HG02763 (cell line): ENCODE data around the gene HAUS3.
"Not testable (repeated sequence)": the region's sequence is repeated elsewhere in the genome, so short reads cannot be mapped to it uniquely, and the experiment has no call there.

Source experiments
- ATAC-seq: cut with Tn5 transposase; IDR thresholded peaks from one replicate; pipeline ENCODE4 v1.9.1; 2021; ENCODE audit warnings: mild to moderate bottlenecking, moderate library complexity; ENCODE audit not compliant: unreplicated experiment

Gene HAUS3

DNA sequence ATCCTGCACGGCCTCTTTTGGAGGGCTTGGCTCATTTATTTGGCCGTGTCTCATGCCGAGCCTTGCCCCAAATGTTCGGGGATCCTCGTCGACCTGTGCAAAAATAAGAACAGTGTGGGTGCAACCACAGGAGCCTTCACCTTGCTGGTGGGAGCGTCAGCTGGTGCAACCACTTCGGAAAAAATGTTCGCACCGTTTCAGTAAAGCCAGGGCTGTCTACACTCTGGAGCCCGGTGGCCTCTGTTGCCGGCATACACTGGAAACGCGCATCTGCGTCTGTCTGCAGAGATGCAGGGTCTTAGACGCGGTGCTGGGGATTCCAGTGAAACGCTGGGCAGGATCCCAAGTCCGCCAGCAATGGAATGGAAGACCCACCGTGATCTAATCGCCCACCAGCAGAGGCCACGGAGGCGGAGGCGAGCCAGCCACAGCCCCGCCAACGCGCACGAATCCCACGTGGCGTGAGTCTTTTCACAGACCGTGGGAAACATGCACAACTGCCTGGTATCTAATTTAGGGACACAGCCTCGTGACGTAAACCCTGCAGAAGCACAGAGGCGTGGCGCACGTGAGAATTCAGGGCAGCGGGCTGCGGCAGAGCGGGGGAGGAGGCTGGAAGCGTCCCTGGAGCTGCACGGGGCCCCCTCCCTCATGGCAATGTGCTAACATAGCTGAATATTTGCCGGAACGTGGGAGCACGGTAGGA, 33.8 kb upstream of the HAUS3 start:
- ATAC-seq: no peak

DNA sequence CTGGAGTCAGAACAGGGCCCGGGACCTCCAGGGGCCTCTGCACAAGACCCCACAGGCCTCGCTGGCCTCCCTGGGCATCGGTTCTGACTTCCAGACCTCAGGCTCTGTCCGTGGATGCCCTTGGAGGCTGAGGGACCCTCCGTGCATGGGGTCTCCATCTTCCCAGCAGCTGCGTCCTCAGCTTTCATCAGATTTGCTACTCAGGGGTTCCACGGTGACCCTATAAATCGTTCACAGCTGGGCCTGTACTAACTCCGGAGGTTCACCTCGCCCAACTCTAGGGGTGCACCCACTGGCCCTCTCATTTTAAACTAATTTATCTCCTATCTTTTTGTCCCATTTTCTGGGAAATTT, 33.1 kb upstream of the HAUS3 start:
- ATAC-seq: not testable (repeated sequence)

DNA sequence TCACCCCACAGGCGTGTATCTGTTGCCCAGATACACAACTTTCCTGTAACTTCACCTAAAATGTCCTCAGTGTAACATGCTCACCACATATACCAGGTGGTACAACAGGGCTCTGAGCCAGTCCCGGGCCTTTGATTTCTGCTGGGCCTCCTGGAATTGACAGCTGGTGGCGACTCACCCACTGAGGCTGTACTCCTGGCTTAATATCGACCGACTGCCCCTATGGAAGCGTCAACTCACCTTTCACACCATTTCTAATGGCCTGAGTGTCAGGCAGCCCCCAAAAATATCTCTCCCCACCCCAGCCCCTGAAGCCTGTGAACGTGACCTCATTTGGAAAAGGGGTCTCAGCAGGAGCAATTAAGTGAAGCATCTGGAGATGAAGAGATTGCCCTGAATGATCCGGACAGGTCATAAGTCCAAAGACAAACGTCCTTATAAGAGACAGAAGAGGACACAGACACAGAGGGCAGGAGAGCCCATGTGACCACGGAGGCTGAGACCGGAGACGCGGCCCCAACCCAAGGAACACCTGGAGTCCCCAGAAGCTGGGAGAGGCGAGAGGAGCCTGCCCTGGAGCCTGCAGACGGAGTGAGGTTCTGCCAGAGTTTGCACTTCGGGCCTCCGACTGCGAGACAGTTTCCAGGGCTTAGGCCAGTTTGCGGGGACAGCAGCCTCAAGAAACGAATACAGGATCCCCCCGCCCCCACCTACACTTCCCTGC, 32.6 kb upstream of the HAUS3 start:
- ATAC-seq: no peak

DNA sequence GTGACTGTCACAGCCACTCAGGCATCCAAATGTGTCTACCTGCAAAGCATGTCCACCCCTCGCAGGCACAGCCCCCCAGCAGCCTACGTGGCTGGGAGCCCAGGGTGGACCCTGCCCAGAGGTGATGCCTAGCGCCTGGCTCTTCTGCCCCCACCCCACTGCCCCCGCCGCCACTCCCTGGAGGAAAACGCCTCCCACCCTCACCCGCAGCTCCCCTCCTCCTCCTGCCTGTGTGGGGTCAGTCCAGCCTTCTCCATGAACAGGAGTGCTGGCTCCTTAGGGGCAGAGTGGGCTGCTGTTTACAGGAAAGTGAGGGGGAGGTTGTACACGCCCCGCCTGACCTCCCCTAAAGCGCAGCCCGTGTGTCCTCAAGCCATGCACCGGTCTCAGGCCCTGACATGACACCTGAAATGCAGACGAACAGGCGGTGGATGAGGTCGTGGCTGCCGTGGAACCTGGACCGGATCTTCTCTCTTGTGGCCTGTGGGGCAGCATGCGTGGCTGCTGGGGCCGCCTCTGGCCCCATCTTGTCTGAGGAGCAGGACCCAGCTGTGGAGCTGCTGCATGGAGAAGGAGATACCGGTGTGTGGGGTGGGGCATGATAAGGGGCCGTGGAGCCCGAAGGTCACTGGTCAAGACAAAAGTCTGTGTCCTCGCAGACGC, 31.9 kb upstream of the HAUS3 start:
- no peak for ATAC-seq

- ATAC-seq: no peak
These were observed 31.3 kb upstream of the HAUS3 start for GRCh38 chr4:2273221-2273620.

GRCh38 chr4:2272828-2273120, 30.9 kb upstream of the HAUS3 start:
- ATAC-seq: no peak

GRCh38 chr4:2272026-2272827, 30.3 kb upstream of the HAUS3 start:
- ATAC-seq: no peak

GRCh38 chr4:2271279-2272025, 29.5 kb upstream of the HAUS3 start:
- no peak for ATAC-seq

GRCh38 chr4:2270341-2271165, 28.6 kb upstream of the HAUS3 start:
- no peak for ATAC-seq

GRCh38 chr4:2269618-2270163, 27.8 kb upstream of the HAUS3 start:
- no peak for ATAC-seq

GRCh38 chr4:2269206-2269531, 27.2 kb upstream of the HAUS3 start:
- ATAC-seq: no peak

DNA sequence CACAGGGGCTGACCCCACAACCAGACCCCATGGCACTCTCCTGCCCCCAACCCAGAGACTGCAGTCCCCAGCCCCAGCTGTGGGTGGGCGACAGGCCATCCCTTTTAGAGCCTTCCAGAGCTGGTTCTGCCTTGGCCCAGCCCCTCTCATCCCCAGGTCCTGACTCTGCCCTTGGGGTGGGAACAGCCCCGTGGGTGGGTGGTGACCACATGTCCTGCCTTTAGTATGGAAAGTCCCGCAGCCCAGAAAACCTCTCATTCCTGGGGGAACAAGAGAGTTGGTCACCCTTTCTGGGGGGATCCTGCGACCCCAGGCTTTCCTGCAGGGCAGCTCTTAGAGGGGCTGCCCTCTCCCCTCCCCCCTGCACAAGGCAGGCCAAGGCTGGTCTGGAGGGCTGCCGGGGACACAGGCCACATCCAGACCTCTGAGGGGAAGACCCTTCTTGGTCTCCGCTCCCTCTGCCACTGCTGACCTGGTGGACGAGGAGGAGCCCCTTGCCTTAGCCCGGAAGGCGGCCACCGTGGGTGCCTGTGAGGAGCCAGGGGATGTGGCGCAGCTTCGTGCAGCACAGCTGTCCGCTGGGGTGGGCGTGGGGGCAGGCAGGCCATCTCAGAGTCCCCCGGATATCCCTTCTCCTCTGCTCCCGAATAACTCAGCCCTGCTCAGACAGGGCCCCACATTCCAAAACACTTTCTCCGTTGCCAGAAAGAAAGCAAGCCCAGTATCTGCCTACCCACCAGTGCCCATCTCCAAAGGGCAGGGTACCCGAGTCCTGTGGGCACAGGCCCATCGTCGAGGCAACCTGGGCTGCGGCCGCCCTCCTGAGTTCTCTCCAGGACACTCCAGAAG, 26.7 kb upstream of the HAUS3 start:
- ATAC-seq: no peak

DNA sequence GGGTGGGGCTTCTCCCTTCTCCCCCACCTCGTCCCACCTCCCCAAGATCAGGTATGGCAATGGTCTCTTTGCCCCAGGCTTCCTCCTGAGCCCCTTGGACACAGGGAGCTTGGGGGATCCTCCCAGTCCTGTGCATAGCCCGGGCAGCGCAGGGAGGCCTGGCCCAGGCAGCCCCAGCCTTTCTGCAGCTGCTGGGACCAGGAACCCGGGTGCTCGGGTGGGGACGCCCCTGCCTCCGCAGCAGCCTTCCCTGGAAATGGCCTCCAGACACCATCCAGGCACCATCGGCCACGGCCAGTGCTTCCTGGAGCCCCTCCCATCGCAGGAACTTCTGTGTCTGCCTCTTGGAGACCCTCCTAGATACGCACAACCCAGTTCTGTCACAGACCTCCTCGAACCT, 25.9 kb upstream of the HAUS3 start:
- no peak for ATAC-seq

- ATAC-seq: no peak
These were observed 25.4 kb upstream of the HAUS3 start for GRCh38 chr4:2267320-2267811.

DNA sequence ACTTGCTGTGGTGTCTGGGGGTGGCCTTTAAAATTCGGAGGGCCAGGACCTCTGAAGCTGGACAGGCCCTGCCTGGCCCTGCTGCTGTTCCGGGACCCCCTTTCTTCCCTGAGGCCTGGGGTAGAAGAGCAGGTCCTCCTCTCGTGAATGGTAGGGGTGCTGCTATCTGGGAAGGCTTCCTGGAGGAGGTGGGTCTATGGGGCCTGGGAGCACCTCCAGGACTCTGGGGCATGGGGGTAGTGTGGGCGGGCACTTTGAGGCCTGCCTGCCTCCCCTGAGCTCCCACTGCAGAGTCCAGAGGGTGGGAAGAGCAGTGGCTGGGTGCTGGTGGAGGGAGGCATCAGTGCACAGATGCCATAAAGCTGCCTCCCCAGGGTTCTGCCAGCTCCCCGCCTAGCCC, 24.9 kb upstream of the HAUS3 start:
- no peak for ATAC-seq

DNA sequence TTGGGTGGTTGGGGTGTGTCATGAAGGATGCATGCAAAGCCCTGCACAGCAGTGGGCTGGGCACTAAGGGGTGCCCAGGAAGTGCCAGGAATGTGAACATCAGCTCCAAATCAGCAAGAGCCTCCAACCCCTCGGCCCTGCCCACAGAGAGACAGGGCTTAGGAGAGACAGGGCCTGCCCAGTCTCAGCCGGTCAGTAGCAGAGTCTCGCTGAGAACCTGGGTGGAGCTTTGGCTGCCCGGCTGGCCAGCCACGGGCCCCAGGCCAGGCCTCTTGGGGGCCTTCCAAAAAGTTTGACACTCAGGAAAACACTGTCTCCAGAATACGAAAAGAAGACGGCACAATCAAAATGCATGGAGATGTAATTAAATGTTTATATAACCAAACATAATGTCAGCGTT, 24.3 kb upstream of the HAUS3 start:
- no peak for ATAC-seq

DNA sequence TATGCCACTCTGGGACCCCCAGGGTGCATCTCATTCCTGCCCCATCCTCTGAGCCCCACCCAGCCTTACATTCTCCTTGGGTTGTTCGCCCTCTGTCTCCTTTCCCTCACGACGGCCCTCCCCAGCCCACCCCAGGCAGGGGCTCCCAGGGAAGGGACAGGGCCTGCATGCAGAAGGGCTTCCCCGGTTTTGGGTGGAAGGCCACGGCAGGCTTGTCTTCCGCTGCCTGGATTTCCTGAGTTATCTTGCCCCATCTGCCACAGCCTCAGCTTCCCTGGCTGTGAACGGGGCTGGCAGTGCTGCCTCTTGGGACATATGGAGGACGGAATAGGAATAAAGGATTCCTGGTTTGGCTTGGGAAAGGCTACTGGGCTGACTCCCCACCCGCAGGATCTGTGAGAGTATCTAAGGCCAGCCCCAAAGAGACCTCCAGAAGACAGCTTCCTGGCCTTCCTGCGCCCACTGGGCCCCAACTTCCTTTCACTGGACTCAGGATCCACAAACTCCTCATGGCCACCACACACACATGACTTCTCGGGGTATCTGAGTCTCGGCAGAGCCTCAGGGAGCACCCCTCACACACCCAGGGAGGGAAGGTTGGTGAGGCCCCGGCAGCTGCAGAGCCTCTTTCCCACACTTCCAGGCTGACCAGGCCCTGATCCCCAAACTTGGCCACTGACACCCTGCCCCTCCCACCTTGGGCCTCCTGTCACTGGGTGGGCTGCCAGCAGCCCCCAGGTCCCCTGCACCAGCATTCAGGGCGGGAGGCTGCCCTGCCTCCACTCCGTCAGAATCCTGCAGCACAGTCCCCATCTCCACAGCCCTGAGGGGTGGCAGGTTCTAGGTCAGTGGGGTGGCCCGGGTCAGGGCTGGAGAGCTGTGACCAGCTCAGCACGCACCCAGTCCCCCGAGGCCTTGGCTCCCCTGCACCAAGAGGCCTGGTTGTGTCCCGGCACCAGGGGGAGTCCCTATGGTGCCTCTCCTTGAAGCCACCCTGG, 23.5 kb upstream of the HAUS3 start:
- no peak for ATAC-seq
